ENCODE data around the gene HERC2.

DNA sequence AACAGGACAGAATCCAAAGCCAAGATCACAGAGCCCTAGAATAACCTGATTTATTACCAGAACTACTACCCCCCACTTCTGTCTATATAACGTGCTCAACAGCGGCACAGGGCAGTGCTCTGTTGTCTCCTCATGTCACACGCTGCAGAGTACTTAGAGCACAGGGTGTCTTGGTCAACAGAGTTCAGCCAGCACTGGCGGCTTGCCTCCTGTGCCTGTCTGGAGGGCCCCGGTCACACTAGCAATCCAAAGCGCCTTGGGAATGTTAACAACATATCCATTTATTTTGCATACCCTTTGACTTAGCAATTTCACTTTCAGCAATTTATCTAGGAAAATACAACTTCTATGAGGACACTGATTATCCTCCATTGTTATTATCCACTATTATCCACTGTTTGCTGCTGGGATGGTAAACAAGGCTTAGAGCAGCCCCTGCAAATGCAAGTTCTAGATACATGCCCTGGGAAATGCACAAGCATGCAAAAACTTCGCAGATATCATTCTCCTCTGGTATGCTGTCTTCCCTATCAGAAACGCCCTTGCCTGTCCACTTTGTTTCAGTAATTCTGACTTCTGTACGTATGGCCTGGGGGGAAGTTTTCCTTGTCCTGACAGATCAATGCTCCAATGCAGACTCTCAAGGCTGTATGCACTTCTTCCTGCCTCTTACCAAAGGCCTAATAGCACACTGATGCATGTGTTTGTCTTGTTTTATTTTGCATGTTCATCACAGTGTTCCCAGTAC, 136.7 kb downstream of the HERC2 start:
- no peak for TF ChIP-seq CTCF (IDR thresholded peaks at IDR 0.05; ENCODE audit: insufficient read depth, low read length, poor library complexity, severe bottlenecking)
- TF ChIP-seq EZH2phosphoT487 (conservative IDR thresholded peaks at IDR 0.05; ENCODE audit: low read length): no peak
